GM18517 (cell line): Measurements from ENCODE around the gene MORN1.
"Not testable (repeated sequence)": the region's sequence is repeated elsewhere in the genome, so short reads cannot be mapped to it uniquely, and the experiment has no call there.

Experiments used
- ATAC-seq: cut with Tn5 transposase; IDR thresholded peaks from one replicate; pipeline ENCODE4 v1.9.1; 2021; ENCODE audit warnings: mild to moderate bottlenecking, moderate library complexity; ENCODE audit not compliant: unreplicated experiment

MORN1 gene

GRCh38 chr1:2341706-2342383, 49.5 kb downstream of the MORN1 start:
- no peak for ATAC-seq

GRCh38 chr1:2340918-2341254, 50.5 kb downstream of the MORN1 start:
- ATAC-seq = no peak

- ATAC-seq = no peak
These were observed 51.1 kb downstream of the MORN1 start for GRCh38 chr1:2340086-2340917.

GRCh38 chr1:2339206-2340085, 51.9 kb downstream of the MORN1 start:
- ATAC-seq = no peak

- ATAC-seq = no peak
These were observed 53.9 kb downstream of the MORN1 start for GRCh38 chr1:2337501-2337900.

GRCh38 chr1:2337081-2337480, 54.3 kb downstream of the MORN1 start:
- ATAC-seq = no peak

- no peak for ATAC-seq
These were observed 54.9 kb downstream of the MORN1 start for GRCh38 chr1:2336499-2336898.

- no peak for ATAC-seq
These were observed 55.5 kb downstream of the MORN1 start for GRCh38 chr1:2335721-2336455.

GRCh38 chr1:2334883-2335534, 56.3 kb downstream of the MORN1 start:
- no peak for ATAC-seq

- ATAC-seq = no peak
These were observed 57.0 kb downstream of the MORN1 start for GRCh38 chr1:2334366-2334765.

GRCh38 chr1:2331580-2331979, 59.8 kb downstream of the MORN1 start:
- ATAC-seq = not testable (repeated sequence)

- no peak for ATAC-seq
These were observed 60.2 kb downstream of the MORN1 start for GRCh38 chr1:2331200-2331544.

- ATAC-seq = no peak
These were observed 60.7 kb downstream of the MORN1 start for GRCh38 chr1:2330519-2331199.

GRCh38 chr1:2330035-2330434, 61.3 kb downstream of the MORN1 start:
- no peak for ATAC-seq

- ATAC-seq = no peak
These were observed 62.5 kb downstream of the MORN1 start for GRCh38 chr1:2328676-2329455.

GRCh38 chr1:2327841-2328240, 63.5 kb downstream of the MORN1 start:
- ATAC-seq = no peak

- not testable (repeated sequence) for ATAC-seq
These were observed 64.2 kb downstream of the MORN1 start for GRCh38 chr1:2327162-2327561.

- ATAC-seq = no peak
These were observed 64.8 kb downstream of the MORN1 start for GRCh38 chr1:2326524-2326923.
